H1 (cell line): ENCODE data around the gene SLC7A6OS. TPM values are rescaled to one million over a fixed set of nuclear protein-coding genes. Genes with fewer than 3 reads are reported as not detected.

Experiments used
- MAFK ChIP-seq: IDR thresholded peaks from 2 replicates; pipeline ENCODE4 v1.6.1; 2012; ENCODE audit warnings: low read depth, mild to moderate bottlenecking, improper control_type of control experiment, low read length
- NRF1 ChIP-seq: IDR thresholded peaks from 2 replicates; pipeline ENCODE4 v1.6.1; 2011; ENCODE audit warnings: mild to moderate bottlenecking, low read depth, low read length, improper control_type of control experiment
- polyA plus RNA-seq, 7 experiments: library from polyadenylated mRNA; depleted of rRNA in 3 of 7; stranded (reverse) in 5 of 7; unstranded in 2 of 7; fragments of >200 nt in 5 of 7; fragments of 200-250 nt in 2 of 7; gene quantifications; 1 replicate in 5 of 7; 2 replicates in 1 of 7; 4 replicates in 1 of 7; pipeline versions ENCODE4 v1.2.1 to v1.2.3, GENCODE V29; 2011 to 2013; ENCODE audit warnings: missing spikeins in 2 of 7, mixed read lengths in 2 of 7
- total RNA-seq: library from RNA; stranded (reverse); fragmentation: NEBNext Ultra II Directional; extraction: Animal tissue kit (Norgen Biotek cat#: 25700); gene quantifications from 2 replicates; pipeline ENCODE4 v1.2.1, GENCODE V29; 2021

The SLC7A6OS gene
- total and polyA plus RNA-seq, 2 of the 8 experiments (the other 6 are each of a cell fraction or from before 2014, with no cell fraction given): 7.3 to 21.3 TPM

DNA sequence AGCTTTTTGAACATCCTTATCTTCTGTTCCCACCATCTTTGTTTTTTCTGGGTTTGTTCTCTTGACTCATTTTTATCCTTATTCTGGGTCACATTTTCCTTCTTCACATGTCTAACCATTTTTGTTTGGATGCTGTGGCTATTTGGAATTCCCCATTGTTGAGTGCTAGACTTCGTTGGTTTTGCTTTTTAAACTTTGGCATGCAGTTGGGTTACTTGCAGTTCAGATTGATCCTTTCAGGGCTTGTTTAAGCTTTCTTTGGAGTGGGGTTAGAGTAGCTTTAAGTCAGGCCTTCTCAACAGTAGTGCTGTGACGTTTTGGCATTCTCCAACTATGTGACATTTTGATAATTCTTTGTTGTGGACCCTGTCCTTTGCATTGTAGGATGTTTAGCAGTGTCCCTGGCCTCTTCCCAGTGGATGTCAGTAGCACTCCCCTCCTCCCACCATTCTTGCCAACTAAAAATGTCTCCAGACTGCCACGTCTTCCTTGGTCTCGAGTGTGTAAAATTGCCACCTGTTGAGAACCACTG lies 21.2 kb upstream of the SLC7A6OS start (continued):
- no peak for TF ChIP-seq NRF1
- TF ChIP-seq MAFK: no peak
